SK-N-SH (cell line): ENCODE results near the gene DOCK6. TPM values are rescaled to one million over a fixed set of nuclear protein-coding genes. Genes with fewer than 3 reads are reported as not detected.
A peak's percentile ranks its signal among the peaks of the same experiment; 100 is the strongest.

Source experiments
- CTCF ChIA-PET: fragments of 300-600, 350-600 bp; formaldehyde crosslinking; extraction: SDS; loops from one replicate; lab custom pipeline; 2021; lab: Yijun Ruan, JAX
- POLR2A ChIA-PET: fragments of 350-600 bp; sonication (Branson Sonifier 250); formaldehyde crosslinking; extraction: SDS; loops from one replicate; lab custom pipeline; 2020; ENCODE audit warnings: antibody characterized with exemption, inconsistent platforms; lab: Yijun Ruan, JAX
- DNase-seq: peaks from one replicate; pipeline ENCODE4 v3.0.0; 2012
- H2AFZ ChIP-seq: fragments of 200-600 bp; sonication (generic); 2 replicates; pipeline ENCODE4 v1.8.1; 2016; ENCODE audit warnings: antibody characterized with exemption, mild to moderate bottlenecking, low read depth
- H3F3A ChIP-seq: fragments of 200-600 bp; sonication (generic); replicated peaks from 2 replicates; pipeline ENCODE3; 2016; ENCODE audit warnings: antibody characterized with exemption, mild to moderate bottlenecking; ENCODE audit not compliant: insufficient read depth
- H3K27ac ChIP-seq, 2 experiments: fragments of 200-500 bp in 1 of 2; fragments of 200-600 bp in 1 of 2; sonication (Bioruptor generic) in 1 of 2; sonication (generic), shearing (Covaris generic) in 1 of 2; 2 replicates each; pipeline versions ENCODE4 v1.5.1 to v1.6.1; 2014 to 2016; ENCODE audit warnings: low read depth in 2 of 2, inconsistent platforms in 1 of 2, low read length in 1 of 2, mild to moderate bottlenecking in 1 of 2, mixed read lengths in 1 of 2
- H3K27me3 ChIP-seq: fragments of 200-600 bp; sonication (generic), shearing (Covaris generic); 2 replicates; pipeline ENCODE4 v1.6.1; 2016; ENCODE audit warnings: mixed run types; ENCODE audit not compliant: insufficient read depth
- H3K36me3 ChIP-seq, 2 experiments: fragments of 200-500 bp in 1 of 2; fragments of 200-600 bp in 1 of 2; sonication (Bioruptor generic) in 1 of 2; sonication (generic) in 1 of 2; replicated peaks in 1 of 2; 2 replicates each; pipeline versions ENCODE3 to v1.5.1; 2014 to 2016; ENCODE audit warnings: low read length in 1 of 2, mild to moderate bottlenecking in 1 of 2; ENCODE audit not compliant: insufficient read depth in 2 of 2, control insufficient read depth in 1 of 2
- H3K4me1 ChIP-seq, 2 experiments: fragments of 200-500 bp in 1 of 2; fragments of 200-600 bp in 1 of 2; sonication (Bioruptor generic) in 1 of 2; sonication (generic), shearing (Covaris generic) in 1 of 2; 2 replicates each; pipeline versions ENCODE4 v1.5.1 to v1.6.1; 2014 to 2016; ENCODE audit warnings: low read depth in 1 of 2, low read length in 1 of 2, mixed run types in 1 of 2; ENCODE audit not compliant: insufficient read depth in 2 of 2, control insufficient read depth in 1 of 2
- H3K4me2 ChIP-seq: fragments of 200-600 bp; sonication (generic), shearing (Covaris generic); 2 replicates; pipeline ENCODE4 v1.6.1; 2017; ENCODE audit warnings: mixed run types
- H3K4me3 ChIP-seq, 2 experiments: fragments of 200-500 bp in 1 of 2; fragments of 200-600 bp in 1 of 2; sonication (Bioruptor generic) in 1 of 2; sonication (generic), shearing (Covaris generic) in 1 of 2; 2 replicates each; pipeline versions ENCODE4 v1.5.1 to v1.8.1; 2014 to 2016; ENCODE audit warnings: low read depth in 2 of 2, inconsistent platforms in 1 of 2, low read length in 1 of 2, mild to moderate bottlenecking in 1 of 2, mixed read lengths in 1 of 2, moderate library complexity in 1 of 2
- H3K79me2 ChIP-seq: fragments of 200-600 bp; sonication (generic); 2 replicates; pipeline ENCODE4 v1.8.1; 2017; ENCODE audit warnings: mild to moderate bottlenecking; ENCODE audit not compliant: insufficient read depth
- H3K9ac ChIP-seq: fragments of 200-600 bp; sonication (generic); 2 replicates; pipeline ENCODE4 v1.6.1; 2017; ENCODE audit warnings: mixed run types
- H3K9me2 ChIP-seq: fragments of 200-600 bp; sonication (generic); 2 replicates; pipeline ENCODE4 v1.6.1; 2017; ENCODE audit warnings: mixed run types
- H3K9me3 ChIP-seq: fragments of 200-600 bp; sonication (generic); 2 replicates; pipeline ENCODE4 v1.6.1; 2017; ENCODE audit warnings: mixed run types, mild to moderate bottlenecking, moderate library complexity
- H4K20me1 ChIP-seq: fragments of 200-600 bp; sonication (generic); 2 replicates; pipeline ENCODE4 v1.6.1; 2017; ENCODE audit warnings: mild to moderate bottlenecking, mixed run types; ENCODE audit not compliant: insufficient read depth
- EP300 ChIP-seq, 2 experiments: IDR thresholded peaks; 2 replicates each; pipeline versions ENCODE4 v1.4.0 to v1.6.1; 2012; ENCODE audit warnings: borderline replicate concordance in 1 of 2, low read depth in 1 of 2, low read length in 1 of 2
- FOSL2 ChIP-seq: IDR thresholded peaks from 2 replicates; pipeline ENCODE4 v1.4.0; 2012; ENCODE audit warnings: low read depth, mild to moderate bottlenecking, moderate library complexity, borderline replicate concordance
- FOXM1 ChIP-seq: IDR thresholded peaks from 2 replicates; pipeline ENCODE4 v1.4.0; 2012; ENCODE audit warnings: low read depth, mild to moderate bottlenecking
- GABPA ChIP-seq: IDR thresholded peaks from 2 replicates; pipeline ENCODE4 v1.4.0; 2012; ENCODE audit warnings: low read depth, mild to moderate bottlenecking
- GATA2 ChIP-seq: sonication (generic); formaldehyde crosslinking; IDR thresholded peaks from 2 replicates; pipeline ENCODE4 v1.5.0; 2020; ENCODE audit warnings: mild to moderate bottlenecking, missing genetic modification reagents
- IRF3 ChIP-seq: fragments of 150-350 bp; IDR thresholded peaks from 2 replicates; pipeline ENCODE4 v1.6.1; 2016; ENCODE audit warnings: mild to moderate bottlenecking, low read depth, low read length
- JUND ChIP-seq: IDR thresholded peaks from 2 replicates; pipeline ENCODE4 v1.4.0; 2012
- MXI1 ChIP-seq: IDR thresholded peaks from 2 replicates; pipeline ENCODE4 v1.6.1; 2012; ENCODE audit warnings: mild to moderate bottlenecking, low read depth, low read length, improper control_type of control experiment
- RAD21 ChIP-seq: IDR thresholded peaks from 2 replicates; pipeline ENCODE4 v1.6.1; 2012; ENCODE audit warnings: mild to moderate bottlenecking, low read length
- RFX5 ChIP-seq: IDR thresholded peaks from 2 replicates; pipeline ENCODE4 v1.6.1; 2012; ENCODE audit warnings: mild to moderate bottlenecking, improper control_type of control experiment, low read length
- SIN3A ChIP-seq: IDR thresholded peaks from 2 replicates; pipeline ENCODE4 v1.6.1; 2012; ENCODE audit warnings: low read depth, mild to moderate bottlenecking, low read length, moderate library complexity, borderline replicate concordance
- TCF12 ChIP-seq: IDR thresholded peaks from 2 replicates; pipeline ENCODE4 v1.4.0; 2012
- WGBS: methylation state at CpG from one replicate; pipeline ENCODE4 v1.1.6; 2017; ENCODE audit warnings: low lambda C conversion rate; 5-methylcytosine and 5-hydroxymethylcytosine counted together
- polyA plus RNA-seq, 3 experiments: library from polyadenylated mRNA; depleted of rRNA; stranded (reverse); fragments of >200 nt; gene quantifications; 2 replicates each; pipeline ENCODE4 v1.2.3, GENCODE V29; 2012
- TF ChIP-seq, protein P1 (sequence below): fragments of 200-600 bp; sonication (generic); IDR thresholded peaks from 2 replicates; pipeline ENCODE4 v1.6.1; 2017; ENCODE audit warnings: antibody characterized with exemption, mild to moderate bottlenecking, moderate library complexity

The DOCK6 gene
- polyA plus RNA-seq, 1 of the 3 experiments (the other 2 are of a cell fraction) = 18.3 TPM

GRCh38 chr19:11172576-11172975 is 89.7 kb downstream of the DOCK6 start:
- no peaks in the 10 kb centered on the region for H3K9me3 ChIP-seq
- POLR2A ChIA-PET = no interaction called here
- no peaks in the 10 kb centered on the region for H3K27me3 ChIP-seq
- peaks cover 3% of the 10 kb centered on the region; the same call in 1 of the 2 replicates for H3K79me2 ChIP-seq
- H3K36me3 ChIP-seq = peaks cover 45 to 59% of the 10 kb centered on the region in 2 experiments
- WGBS = 95% methylated on average over 5 of the region's 6 CpGs
- H2AFZ ChIP-seq = no peak overlapping the region
- H3F3A ChIP-seq = peaks cover 24% of the 10 kb centered on the region
- TF ChIP-seq JUND (no peak), IRF3 (no peak), FOXM1 (no peak)
- TF ChIP-seq, all 33 proteins: peak for 0
- Histone ChIP-seq H3K27ac (no peak overlapping the region), H3K9ac (no peak overlapping the region), H3K4me3 (no peak overlapping the region), H4K20me1 (no peaks in the 10 kb centered on the region), H3K9me2 (no peaks in the 10 kb centered on the region), H3K4me1 (peaks cover 0 to 16% of the 10 kb centered on the region in 2 experiments; a peak in 2 of 4 replicates), H3K4me2 (no peak overlapping the region)
- CTCF ChIA-PET = interaction anchor here (1.5 kb wide), 1 partner anchor 46 kb away, joined by 5 read pairs; no protein-coding TSS in a partner anchor
- no peak for DNase-seq

GRCh38 chr19:11171144-11171543 is 91.2 kb downstream of the DOCK6 start:
- Histone ChIP-seq H3K79me2 (peaks cover 3% of the 10 kb centered on the region; the same call in 1 of the 2 replicates), H3K9ac (no peak overlapping the region), H3K27ac (no peak overlapping the region), H3K9me2 (no peaks in the 10 kb centered on the region), H2AFZ (no peak overlapping the region), H4K20me1 (no peaks in the 10 kb centered on the region), H3K4me2 (no peak overlapping the region), H3K27me3 (no peaks in the 10 kb centered on the region), H3F3A (peaks cover 24% of the 10 kb centered on the region), H3K9me3 (no peaks in the 10 kb centered on the region), H3K4me1 (peaks cover 0 to 16% of the 10 kb centered on the region in 2 experiments; a peak in 2 of 4 replicates), H3K36me3 (peaks cover 42 to 56% of the 10 kb centered on the region in 2 experiments), H3K4me3 (no peak overlapping the region)
- DNase-seq = no peak
- ChIA-PET CTCF (interaction anchor here (1.2 to 1.6 kb wide), 2 partner anchors 32 to 45 kb away, joined by 4 read pairs; no protein-coding TSS in a partner anchor), POLR2A (no interaction called here)
- TF ChIP-seq TCF12 = no peak
- no peak for TF ChIP-seq FOXM1
- no peak for TF ChIP-seq GABPA
- no peak for TF ChIP-seq JUND
- 93% methylated on average over 5 of the region's 5 CpGs for WGBS

GRCh38 chr19:11169896-11170678 is 92.2 kb downstream of the DOCK6 start:
- WGBS = 90% methylated on average over 29 of the region's 31 CpGs
- Histone ChIP-seq H3K9me3 (no peaks in the 10 kb centered on the region), H3F3A (peaks cover 24% of the 10 kb centered on the region), H4K20me1 (no peaks in the 10 kb centered on the region), H2AFZ (no peak overlapping the region), H3K9ac (no peak overlapping the region), H3K27me3 (no peaks in the 10 kb centered on the region), H3K4me2 (no peak overlapping the region), H3K36me3 (peaks cover 37 to 60% of the 10 kb centered on the region in 2 experiments), H3K4me3 (no peak overlapping the region), H3K79me2 (peaks cover 3% of the 10 kb centered on the region; the same call in 1 of the 2 replicates), H3K9me2 (no peaks in the 10 kb centered on the region), H3K4me1 (peaks cover 0 to 16% of the 10 kb centered on the region in 2 experiments; a peak in 2 of 4 replicates), H3K27ac (peak overlapping the region in 1 of 2 experiments; percentile 85; a peak in 1 of 4 replicates)
- DNase-seq = no peak
- CTCF ChIA-PET = interaction anchor here (1.1 to 1.6 kb wide), 2 partner anchors 13 to 44 kb away, joined by 3 to 4 read pairs; no protein-coding TSS in a partner anchor
- POLR2A ChIA-PET = no interaction called here
- TF ChIP-seq FOSL2 (no peak), GATA2 (CRISPR knock-in tag) (no peak), MXI1 (no peak), RAD21 (no peak), SIN3A (no peak), EP300 (IDR thresholded peaks at IDR 0.05; ENCODE audit: borderline replicate concordance in 1 of 2, low read depth in 1 of 2, low read length in 1 of 2) (no peak), RFX5 (no peak), GABPA (no peak)
- TF ChIP-seq, protein P1, sequence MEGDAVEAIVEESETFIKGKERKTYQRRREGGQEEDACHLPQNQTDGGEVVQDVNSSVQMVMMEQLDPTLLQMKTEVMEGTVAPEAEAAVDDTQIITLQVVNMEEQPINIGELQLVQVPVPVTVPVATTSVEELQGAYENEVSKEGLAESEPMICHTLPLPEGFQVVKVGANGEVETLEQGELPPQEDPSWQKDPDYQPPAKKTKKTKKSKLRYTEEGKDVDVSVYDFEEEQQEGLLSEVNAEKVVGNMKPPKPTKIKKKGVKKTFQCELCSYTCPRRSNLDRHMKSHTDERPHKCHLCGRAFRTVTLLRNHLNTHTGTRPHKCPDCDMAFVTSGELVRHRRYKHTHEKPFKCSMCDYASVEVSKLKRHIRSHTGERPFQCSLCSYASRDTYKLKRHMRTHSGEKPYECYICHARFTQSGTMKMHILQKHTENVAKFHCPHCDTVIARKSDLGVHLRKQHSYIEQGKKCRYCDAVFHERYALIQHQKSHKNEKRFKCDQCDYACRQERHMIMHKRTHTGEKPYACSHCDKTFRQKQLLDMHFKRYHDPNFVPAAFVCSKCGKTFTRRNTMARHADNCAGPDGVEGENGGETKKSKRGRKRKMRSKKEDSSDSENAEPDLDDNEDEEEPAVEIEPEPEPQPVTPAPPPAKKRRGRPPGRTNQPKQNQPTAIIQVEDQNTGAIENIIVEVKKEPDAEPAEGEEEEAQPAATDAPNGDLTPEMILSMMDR = no peak
